Measurements from ENCODE around the gene ADISSP. TPM values are rescaled to one million over a fixed set of nuclear protein-coding genes. Genes with fewer than 3 reads are reported as not detected.

ADISSP gene
- total RNA-seq, 1 donor from 2014 or later = 37.3 TPM

DNA sequence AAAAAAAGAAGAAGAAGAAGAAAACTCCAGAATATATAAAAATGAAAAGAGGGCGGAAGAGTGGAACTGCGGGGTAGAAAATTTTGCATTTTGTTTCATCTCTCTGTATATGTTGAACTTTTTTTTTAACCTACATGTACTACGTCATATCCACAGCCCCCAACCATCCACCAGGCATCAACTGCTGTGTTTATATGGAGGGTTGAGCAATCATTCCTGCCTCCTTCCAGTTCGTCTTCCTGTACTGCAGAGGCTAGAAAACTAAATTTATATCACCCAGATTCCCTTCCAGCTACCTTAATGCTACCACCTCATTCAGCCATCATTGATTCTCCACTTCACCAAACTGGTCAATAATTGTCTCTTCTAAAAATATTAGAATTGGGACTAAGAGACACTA lies 45.6 kb downstream of the ADISSP start:
- intact Hi-C loops (cut with micrococcal nuclease) = no loop called here

DNA sequence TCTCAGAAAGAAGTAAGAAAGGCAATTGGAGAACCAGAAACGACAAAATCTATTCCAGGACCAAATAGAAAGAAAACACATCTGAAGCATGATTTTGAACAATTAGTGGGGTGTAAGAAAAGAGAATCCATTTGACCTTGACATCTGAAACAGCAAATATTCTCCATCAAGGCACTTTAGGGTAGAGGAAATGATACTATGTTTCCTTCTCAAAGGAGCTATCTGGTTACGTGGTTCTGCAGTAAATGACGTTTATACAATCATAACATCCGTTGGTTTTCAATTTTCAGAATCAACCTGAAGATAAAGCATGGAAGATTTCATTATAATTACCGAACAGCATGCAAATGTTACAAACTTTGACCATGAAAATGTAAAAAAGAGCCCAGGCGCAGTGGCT lies 46.9 kb downstream of the ADISSP start:
- intact Hi-C loops (cut with micrococcal nuclease) = no loop called here

DNA sequence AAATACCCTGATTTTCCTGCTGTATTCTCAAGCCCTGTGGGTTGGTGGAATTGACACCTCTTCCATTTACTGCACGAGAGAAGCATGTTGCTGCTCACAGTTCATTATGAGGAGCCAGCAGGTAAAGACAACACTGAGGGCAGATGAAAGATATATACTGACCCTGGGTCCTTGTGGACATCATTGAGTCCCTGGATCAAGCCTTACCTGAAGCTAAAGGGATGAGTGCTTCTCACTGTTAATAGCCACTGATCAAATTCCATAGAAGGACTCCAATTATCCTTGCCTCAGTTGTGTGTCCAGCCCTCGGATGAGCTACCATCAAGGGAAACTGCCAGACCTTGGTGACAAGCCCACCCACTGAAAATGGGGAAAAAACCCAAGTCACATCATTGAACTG lies 47.5 kb downstream of the ADISSP start:
- intact Hi-C loops (cut with micrococcal nuclease) = no loop called here

DNA sequence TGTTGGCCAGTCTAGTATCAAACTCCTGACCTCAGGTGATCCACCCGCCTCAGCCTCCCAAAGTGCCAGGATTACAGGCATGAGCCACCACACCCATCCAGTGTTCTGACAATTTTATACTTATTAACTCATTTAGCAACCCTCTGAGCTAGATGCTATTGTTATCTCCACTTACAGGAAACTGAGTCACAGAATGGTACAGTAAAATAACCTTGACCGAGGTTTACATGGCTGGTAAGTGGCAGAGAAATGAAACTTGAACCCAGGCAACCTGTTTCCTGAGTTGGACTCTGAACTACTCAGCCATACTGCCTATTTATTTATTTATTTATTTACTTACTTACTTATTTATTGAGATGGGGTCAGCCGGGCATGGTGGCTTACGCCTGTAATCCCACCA lies 48.5 kb downstream of the ADISSP start:
- intact Hi-C loops (cut with micrococcal nuclease) = no loop called here

- intact Hi-C loops (cut with micrococcal nuclease) = no loop called here
These were observed 51.2 kb downstream of the ADISSP start for GRCh38 chr20:3716195-3716834.

DNA sequence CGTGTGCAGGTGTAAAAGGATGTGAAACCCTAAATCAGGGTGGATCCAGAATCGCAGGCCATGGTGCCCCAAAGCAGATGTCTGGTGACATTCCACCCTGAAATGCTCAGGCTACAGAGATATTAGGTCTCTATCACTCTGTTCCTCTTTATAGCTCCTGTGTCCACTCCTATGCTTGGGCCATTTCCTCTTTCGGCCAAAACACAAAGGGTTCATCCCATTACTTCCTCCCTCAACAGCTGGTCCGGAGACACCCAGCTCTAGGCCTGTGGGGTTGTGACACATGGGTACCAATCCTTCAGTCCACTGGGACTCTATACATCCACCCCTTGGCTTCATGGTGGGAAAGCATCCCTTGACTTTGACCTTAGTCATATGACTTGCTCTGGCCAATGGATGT lies 53.5 kb downstream of the ADISSP start:
- intact Hi-C loops (cut with micrococcal nuclease) = no loop called here

DNA sequence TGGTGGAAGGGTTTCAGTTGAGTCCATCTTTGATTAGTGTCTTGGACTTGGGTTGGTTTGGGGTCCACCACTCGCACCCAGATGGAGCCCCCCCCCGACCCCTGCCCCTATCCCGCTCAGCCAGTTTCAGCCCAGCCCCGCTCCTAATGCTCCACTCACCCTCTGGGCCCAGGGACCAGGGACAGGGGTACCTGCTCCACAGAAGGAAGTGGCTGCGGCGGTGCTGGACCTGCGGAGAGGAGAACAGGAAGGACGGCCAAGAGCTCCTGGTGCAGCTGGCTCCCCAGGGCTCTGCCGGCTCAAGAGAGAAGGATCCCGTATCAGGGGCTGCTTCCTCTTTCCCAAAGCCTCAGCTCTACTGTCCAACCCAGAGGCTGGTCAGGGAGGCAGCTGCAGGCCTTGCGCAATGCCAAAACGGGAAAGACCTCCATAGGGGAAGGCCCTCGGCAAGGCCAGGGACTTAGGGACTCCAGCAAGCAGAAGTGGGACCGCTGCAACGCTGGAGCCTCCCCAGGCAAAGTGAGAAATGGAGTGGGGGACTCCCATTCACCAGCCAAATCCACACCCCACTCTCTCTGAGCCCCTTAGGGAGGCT lies 55.2 kb downstream of the ADISSP start, which contains the start of gene SIGLEC1:
TSS of gene SIGLEC1 (minus strand) at position 322 of the 595 bp plus-strand sequence. CDS start 5,472 bp downstream, outside the sequence.
- intact Hi-C loops (cut with micrococcal nuclease) = no loop called here

DNA sequence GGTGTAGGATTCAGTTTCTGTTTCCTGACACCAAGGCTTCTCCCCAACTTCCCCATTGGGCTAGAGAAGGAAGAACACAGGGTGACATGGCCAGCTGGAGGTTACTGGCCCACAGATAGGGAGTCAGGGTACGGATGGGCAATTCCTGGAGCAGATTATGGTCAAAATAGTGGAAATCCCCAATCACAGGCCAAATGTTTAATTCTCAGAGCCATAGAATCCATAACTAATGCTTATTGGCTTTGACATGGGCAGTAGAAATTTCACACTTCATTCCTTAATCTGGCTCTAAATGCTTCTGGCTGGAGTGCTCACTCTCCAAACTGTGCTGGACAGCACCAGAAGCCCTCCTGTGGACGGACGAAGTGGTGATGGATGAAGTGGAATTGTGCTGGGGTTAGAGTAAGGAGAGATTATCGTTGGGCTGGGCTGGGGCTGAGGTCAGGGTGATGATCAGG lies 56.0 kb downstream of the ADISSP start:
- intact Hi-C loops (cut with micrococcal nuclease) = loop anchor here (1.0 kb wide), 2 partner anchors 35 to 148 kb away; no protein-coding TSS in a partner anchor

GRCh38 chr20:3710703-3711483 lies 56.7 kb downstream of the ADISSP start:
- intact Hi-C loops (cut with micrococcal nuclease) = loop anchor here (1.0 kb wide), 2 partner anchors 35 to 148 kb away; no protein-coding TSS in a partner anchor

DNA sequence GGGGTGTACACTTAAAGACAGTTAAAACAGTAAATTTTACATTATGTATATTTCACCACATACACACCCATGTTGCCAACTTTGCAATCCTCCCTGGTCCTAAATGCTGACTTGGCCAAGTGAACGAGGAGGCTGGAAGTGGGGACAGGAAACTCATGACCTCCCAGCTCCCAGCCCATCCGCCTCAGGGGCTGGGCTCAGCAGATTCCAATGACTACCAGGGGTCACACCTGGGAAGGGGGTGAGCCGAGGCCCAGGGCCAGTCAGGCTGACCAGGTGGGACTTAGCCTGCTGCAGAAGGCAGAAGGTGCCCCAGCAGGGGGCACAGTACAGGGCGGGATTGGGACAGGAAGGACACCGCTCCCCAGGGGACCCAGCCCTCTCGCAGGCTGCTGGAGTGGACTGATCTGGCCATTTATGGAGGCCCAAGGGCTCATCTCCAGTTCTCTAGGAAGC lies 57.5 kb downstream of the ADISSP start:
- intact Hi-C loops (cut with micrococcal nuclease) = no loop called here

GRCh38 chr20:3707508-3707899 lies 60.0 kb downstream of the ADISSP start:
- intact Hi-C loops (cut with micrococcal nuclease) = no loop called here

- intact Hi-C loops (cut with micrococcal nuclease) = no loop called here
These were observed 60.6 kb downstream of the ADISSP start for GRCh38 chr20:3706774-3707507.

GRCh38 chr20:3705970-3706739 lies 61.4 kb downstream of the ADISSP start:
- intact Hi-C loops (cut with micrococcal nuclease) = no loop called here

- intact Hi-C loops (cut with micrococcal nuclease) = no loop called here
These were observed 62.0 kb downstream of the ADISSP start for GRCh38 chr20:3705491-3705969.

GRCh38 chr20:3704087-3704486 lies 63.5 kb downstream of the ADISSP start:
- intact Hi-C loops (cut with micrococcal nuclease) = no loop called here

Other genes with a start within 250 kb of the ADISSP start
- gene GFRA4, start 104.4 kb downstream of the ADISSP start, total RNA-seq = not detected in 2 replicates
- not detected in 2 replicates for gene ADAM33, start 85.7 kb downstream of the ADISSP start, total RNA-seq
- gene SIGLEC1, start 55.2 kb downstream of the ADISSP start, total RNA-seq = not detected in 2 replicates
- gene HSPA12B, start 35.1 kb downstream of the ADISSP start, total RNA-seq = not detected in 2 replicates
- 0.32 TPM in 2 replicates for gene SPEF1, start 13.7 kb upstream of the ADISSP start, total RNA-seq
- 85.2 and 85.5 TPM in 2 replicates for gene CENPB, start 19.0 kb upstream of the ADISSP start, total RNA-seq
- 400 and 404 TPM in 2 replicates for gene CDC25B, start 28.6 kb upstream of the ADISSP start, total RNA-seq
- 15.7 and 18.5 TPM in 2 replicates for gene AP5S1, start 52.8 kb upstream of the ADISSP start, total RNA-seq
- 40.1 and 40.5 TPM in 2 replicates for gene MAVS, start 79.1 kb upstream of the ADISSP start, total RNA-seq
- 58.5 and 63.1 TPM in 2 replicates for gene PANK2, start 121.6 kb upstream of the ADISSP start, total RNA-seq
- 17.8 and 18.3 TPM in 2 replicates for gene RNF24, start 247.8 kb upstream of the ADISSP start, total RNA-seq